GM18507 (cell line): ENCODE results near the gene ATN1.

Experiments
- DNase-seq: peaks from one replicate; pipeline ENCODE4 v3.0.0; 2011; ENCODE audit warnings: low read depth; ENCODE audit not compliant: insufficient read length; ENCODE audit errors: extremely low spot score
- FAIRE-seq: peaks from 2 replicates; lab custom pipeline; 2011; peaks lifted over from hg19 to GRCh38; lab: Jason Lieb, UNC

The ATN1 gene

GRCh38 chr12:6923851-6924250, 3.9 kb upstream of the ATN1 start:
- no peak for FAIRE-seq
- DNase-seq: no peak

DNA sequence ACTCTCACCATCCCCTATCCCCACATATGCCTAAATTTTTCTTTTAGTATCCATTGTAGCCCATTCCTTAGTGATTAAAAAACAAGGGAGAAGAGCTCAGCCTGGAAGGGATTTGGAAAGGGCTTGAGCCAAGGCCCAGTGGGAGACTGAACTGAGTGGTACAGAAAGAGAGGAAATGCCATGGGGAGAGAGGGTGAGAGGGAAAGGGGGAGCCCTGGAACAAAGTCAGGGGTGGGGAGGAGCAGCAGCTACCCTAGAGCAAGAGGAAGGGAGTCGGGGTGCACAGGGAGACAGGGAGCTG, 2.6 kb upstream of the ATN1 start:
- DNase-seq (no peak), FAIRE-seq (no peak)

DNA sequence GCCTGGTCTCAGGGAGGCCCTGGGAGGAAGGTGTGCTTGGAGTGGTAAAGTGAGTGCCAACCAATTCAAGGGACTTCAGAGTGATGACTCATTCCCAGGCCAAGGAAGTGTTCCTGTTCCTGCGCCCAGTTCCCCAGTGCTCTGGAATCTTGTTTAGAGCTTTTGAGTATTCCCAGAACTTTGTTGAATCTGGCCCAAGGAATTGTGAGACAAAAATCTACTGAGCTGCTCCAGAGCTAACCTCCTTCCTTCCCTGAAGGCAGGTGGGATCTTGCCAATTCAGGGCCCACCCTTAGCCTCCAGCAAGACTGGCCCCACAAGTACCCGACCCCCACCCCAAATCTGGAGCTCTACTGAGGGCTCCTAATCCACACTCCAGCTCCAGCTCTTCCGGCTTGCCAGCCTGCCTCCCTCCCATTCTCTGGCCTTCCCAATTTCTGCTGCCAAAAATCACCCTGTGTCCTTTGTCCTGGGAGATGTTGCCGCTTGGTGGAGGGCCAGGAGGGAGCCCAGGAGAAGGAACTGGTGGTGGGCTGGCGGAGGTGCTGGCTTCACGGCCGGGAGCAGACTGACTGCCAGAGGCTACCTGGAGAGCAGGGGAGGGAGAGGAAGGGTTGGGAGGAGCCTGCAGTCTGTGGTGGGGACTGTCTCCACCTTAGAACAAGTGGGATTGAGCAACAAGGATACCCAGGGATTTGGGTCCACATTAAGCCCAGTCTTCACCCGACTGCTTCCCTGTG, 2.0 kb upstream of the ATN1 start:
- DNase-seq: no peak
- no peak for FAIRE-seq

- FAIRE-seq (no peak), DNase-seq (no peak)
Measured at GRCh38 chr12:6928022-6928702, 403 bp downstream of the ATN1 start.

DNA sequence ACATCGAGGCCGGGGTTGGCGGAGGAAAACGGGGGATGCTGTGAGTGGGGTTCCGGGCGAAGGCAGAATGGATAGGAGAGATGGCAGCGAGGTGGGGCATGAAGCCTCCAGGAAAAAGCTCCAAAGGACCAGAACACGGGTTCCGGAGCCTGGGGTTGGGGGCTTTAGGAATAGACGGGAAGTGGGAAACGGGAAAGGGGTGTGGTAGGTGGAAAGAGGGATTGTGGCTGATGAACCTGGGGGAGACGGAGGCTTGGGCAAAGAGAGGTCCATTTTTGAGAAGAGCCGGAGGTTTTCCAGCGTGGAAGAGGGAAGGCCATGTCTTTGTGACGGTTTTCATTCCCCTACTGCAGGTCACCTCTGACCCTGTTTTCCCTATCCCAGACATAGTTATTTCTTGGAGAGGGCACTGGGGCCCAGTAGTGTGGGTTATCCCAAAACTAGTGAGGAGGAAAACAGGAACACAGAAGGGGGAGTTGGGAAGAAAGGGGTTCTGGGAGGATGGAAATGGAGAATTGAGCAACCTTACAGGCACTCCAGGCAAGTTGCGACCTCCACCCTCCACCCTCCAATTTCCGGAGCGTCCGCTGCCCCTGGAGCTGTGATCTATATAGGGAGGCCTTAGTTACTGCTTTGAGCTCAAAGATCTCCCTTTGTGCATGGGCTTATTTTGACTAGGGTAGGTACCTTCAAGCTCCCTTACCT, 1.1 kb downstream of the ATN1 start:
- DNase-seq: no peak
- peak; percentile 26 for FAIRE-seq

DNA sequence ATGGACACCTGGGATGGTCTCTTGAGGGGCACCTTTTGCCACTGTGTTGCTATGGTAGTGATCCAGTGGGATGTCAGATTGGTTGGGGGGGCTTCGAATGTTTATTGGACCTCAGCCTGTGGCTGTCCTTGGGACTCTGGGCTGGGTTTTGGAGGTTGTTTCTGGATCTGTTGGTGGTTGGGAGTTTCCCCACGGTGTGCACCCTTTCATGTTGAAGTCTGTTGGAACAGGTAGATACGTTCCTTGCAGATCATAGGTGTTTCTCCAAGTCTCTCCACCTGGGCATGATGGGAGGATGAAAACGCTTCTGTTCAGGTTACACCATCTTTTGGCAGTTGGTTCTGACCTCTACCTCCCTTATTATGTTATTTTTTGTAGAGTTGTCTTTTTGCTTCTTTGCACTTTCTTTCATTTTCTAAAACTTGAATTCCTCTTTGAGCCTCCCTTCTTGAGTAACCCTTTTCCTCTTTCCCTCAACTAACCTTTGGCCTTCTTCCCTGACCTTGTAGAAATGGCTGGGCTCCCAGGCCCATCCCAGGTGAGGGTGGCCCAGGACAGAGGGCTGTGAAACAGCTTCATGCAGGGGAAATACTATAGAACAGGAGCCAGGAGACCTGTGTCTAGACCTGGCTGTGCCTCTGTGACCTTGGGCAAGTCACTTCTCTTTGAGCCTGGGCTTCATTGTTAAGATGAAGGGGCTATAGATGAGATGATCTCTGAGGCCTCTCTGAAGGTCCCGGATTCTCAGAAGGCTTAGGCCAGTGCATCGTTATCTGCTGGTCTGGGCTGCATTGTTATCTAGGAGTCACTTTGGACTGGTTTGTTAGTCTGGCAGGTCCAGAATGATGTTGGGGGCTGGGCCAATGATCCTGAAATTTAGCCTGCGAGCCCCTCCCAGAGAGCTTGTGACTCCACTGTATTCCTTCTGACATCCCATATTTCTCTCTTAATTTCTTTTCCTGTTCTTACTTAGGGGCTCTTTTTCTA, 2.0 kb downstream of the ATN1 start:
- FAIRE-seq (no peak), DNase-seq (no peak)

DNA sequence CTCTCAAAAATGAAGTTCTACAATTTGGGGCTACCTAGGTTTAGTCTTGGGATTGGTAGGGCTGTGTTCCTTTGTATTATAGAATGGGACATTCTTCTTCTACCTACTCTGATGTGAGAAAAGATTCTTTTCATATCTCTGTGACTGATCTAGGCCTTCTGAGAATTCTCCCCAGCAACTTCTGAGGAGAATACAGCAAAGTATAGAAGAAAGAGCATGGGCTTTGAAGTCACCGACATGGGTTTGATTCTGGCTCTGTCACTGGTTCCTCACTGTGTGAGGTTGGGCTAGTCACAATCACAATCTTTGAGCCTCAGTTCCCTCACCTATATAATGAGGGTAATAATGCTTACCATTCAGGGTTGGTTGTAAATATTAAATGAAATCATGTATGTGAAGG, 5.0 kb downstream of the ATN1 start:
- DNase-seq: no peak
- FAIRE-seq: no peak

GRCh38 chr12:6934110-6934509, 6.4 kb downstream of the ATN1 start:
- no peak for DNase-seq
- no peak for FAIRE-seq

- no peak for FAIRE-seq
- no peak for DNase-seq
Measured at GRCh38 chr12:6935371-6936193, 7.8 kb downstream of the ATN1 start.

GRCh38 chr12:6936194-6936635, 8.5 kb downstream of the ATN1 start:
- no peak for FAIRE-seq

DNA sequence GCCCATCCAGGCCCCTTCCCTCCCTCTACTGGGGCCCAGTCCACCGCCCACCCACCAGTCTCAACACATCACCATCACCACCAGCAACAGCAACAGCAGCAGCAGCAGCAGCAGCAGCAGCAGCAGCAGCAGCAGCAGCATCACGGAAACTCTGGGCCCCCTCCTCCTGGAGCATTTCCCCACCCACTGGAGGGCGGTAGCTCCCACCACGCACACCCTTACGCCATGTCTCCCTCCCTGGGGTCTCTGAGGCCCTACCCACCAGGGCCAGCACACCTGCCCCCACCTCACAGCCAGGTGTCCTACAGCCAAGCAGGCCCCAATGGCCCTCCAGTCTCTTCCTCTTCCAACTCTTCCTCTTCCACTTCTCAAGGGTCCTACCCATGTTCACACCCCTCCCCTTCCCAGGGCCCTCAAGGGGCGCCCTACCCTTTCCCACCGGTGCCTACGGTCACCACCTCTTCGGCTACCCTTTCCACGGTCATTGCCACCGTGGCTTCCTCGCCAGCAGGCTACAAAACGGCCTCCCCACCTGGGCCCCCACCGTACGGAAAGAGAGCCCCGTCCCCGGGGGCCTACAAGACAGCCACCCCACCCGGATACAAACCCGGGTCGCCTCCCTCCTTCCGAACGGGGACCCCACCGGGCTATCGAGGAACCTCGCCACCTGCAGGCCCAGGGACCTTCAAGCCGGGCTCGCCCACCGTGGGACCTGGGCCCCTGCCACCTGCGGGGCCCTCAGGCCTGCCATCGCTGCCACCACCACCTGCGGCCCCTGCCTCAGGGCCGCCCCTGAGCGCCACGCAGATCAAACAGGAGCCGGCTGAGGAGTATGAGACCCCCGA, 9.1 kb downstream of the ATN1 start:
- FAIRE-seq: peak; percentile 67
- no peak for DNase-seq

More at GRCh38 chr12:6936194-6936635, 8.5 kb downstream of the ATN1 start:
- DNase-seq: no peak

- FAIRE-seq (peak; percentile 100), DNase-seq (no peak)
Measured at GRCh38 chr12:6937481-6938352, 10.0 kb downstream of the ATN1 start.

DNA sequence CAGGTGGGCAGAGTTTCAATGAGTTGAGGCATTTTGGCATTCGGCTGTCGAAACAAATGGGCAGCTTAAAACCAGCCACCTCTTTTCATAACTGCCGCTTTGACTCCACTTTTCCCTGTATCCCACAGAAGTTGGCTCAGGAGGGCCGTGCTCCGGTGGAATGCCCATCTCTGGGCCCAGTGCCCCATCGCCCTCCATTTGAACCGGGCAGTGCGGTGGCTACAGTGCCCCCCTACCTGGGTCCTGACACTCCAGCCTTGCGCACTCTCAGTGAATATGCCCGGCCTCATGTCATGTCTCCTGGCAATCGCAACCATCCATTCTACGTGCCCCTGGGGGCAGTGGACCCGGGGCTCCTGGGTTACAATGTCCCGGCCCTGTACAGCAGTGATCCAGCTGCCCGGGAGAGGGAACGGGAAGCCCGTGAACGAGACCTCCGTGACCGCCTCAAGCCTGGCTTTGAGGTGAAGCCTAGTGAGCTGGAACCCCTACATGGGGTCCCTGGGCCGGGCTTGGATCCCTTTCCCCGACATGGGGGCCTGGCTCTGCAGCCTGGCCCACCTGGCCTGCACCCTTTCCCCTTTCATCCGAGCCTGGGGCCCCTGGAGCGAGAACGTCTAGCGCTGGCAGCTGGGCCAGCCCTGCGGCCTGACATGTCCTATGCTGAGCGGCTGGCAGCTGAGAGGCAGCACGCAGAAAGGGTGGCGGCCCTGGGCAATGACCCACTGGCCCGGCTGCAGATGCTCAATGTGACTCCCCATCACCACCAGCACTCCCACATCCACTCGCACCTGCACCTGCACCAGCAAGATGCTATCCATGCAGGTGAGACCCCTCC, 10.8 kb downstream of the ATN1 start:
- FAIRE-seq (no peak), DNase-seq (no peak)

DNA sequence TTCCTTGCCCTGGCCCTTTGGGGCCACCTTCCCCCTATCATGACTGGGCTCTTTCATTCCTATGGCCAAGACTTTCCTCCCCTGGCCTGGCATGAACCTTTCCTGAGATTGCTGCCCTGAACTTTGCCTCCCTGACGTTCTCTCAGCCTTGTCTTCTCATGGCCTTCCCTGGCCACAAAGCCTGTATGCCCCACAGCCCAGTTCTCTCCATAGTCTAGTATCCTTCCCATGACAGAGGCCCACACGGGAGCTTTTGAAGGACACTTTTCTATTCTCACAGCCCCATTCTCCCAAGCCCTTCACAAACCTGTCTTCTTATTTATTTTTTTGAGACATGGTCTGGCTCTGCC, 11.4 kb downstream of the ATN1 start:
- FAIRE-seq (no peak), DNase-seq (no peak)

DNA sequence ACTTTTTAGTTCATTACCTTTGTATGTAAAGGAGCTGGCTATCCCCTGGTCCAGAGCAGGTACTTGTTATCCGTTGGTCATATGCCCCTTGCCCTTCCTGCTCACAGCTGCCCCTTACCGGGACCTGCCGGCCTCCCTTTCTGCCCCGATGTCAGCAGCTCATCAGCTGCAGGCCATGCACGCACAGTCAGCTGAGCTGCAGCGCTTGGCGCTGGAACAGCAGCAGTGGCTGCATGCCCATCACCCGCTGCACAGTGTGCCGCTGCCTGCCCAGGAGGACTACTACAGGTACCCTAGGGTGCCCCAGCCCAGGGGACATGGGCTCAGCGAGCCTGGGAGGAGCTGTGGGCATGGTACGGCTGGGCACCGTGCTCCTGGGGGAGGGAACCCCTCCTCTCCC, 13.5 kb downstream of the ATN1 start:
- FAIRE-seq: no peak

DNA sequence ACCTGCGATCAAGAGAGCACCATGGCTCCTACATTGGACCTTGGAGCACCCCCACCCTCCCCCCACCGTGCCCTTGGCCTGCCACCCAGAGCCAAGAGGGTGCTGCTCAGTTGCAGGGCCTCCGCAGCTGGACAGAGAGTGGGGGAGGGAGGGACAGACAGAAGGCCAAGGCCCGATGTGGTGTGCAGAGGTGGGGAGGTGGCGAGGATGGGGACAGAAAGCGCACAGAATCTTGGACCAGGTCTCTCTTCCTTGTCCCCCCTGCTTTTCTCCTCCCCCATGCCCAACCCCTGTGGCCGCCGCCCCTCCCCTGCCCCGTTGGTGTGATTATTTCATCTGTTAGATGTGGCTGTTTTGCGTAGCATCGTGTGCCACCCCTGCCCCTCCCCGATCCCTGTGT, 14.0 kb downstream of the ATN1 start:
- DNase-seq: no peak
- no peak for FAIRE-seq

More for the DNA sequence above, 13.5 kb downstream of the ATN1 start:
- no peak for DNase-seq
